ENCODE measurements around the gene SELL.
"Not testable (repeated sequence)": the region's sequence is repeated elsewhere in the genome, so short reads cannot be mapped to it uniquely, and the experiment has no call there.

Gene SELL

DNA sequence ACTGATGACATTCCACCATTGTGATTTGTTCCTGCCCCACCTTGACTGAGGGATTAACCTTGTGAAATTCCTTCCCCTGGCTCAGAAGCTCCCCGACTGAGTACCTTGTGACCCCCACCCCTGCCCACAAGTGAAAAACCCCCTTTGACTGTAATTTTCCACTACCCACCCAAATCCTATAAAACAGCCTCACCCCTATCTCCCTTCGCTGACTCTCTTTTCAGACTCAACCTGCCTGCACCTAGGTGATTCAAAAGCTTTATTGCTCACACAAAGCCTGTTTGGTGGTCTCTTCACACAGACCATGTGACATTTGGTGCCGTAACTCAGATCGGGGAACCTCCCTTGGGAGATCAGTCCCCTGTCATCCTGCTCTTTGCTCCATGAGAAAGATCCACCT, 28.3 kb downstream of the SELL start:
- not testable (repeated sequence) for H3K9me3 ChIP-seq (ENCODE audit: low read length); H3K4me1 ChIP-seq (ENCODE audit: insufficient read depth, low read length); H3K4me3 ChIP-seq (ENCODE audit: low read depth in 1 of 2, low read length in 2 of 2); H3K36me3 ChIP-seq (ENCODE audit: insufficient read depth, low read length); H3K27ac ChIP-seq (ENCODE audit: low read depth, low read length); H3K9ac ChIP-seq (ENCODE audit: low read length); H3K27me3 ChIP-seq (ENCODE audit: control insufficient read depth in 1 of 2, insufficient read depth in 2 of 2, low read length in 2 of 2)

DNA sequence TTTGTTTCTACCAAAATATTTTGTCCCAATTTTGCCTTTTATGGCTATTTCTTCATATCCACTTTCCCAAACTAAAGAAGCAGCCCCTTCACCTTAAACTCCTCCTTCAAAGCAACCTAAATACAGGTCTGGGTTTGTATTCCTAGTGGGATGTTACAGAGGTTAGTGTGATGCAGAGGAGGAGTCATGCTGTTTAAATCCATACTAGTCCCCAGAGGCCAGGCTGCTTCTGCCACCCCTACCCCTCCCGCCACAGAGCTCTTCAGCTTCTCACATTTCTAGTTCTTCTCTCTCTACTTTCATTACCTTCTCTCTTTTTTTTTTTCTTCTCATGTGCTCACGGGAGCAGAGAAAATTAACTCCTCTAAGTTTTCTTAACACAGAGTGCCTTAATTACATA, 29.3 kb downstream of the SELL start:
- Histone ChIP-seq H3K9me3 (ENCODE audit: low read length) (no peaks in the 10 kb centered on the region), H3K4me3 (ENCODE audit: low read depth in 1 of 2, low read length in 2 of 2) (no peak overlapping the region), H3K27ac (ENCODE audit: low read depth, low read length) (no peak overlapping the region), H3K9ac (ENCODE audit: low read length) (no peak overlapping the region), H3K36me3 (ENCODE audit: insufficient read depth, low read length) (no peaks in the 10 kb centered on the region), H3K27me3 (ENCODE audit: control insufficient read depth in 1 of 2, insufficient read depth in 2 of 2, low read length in 2 of 2) (no peaks in the 10 kb centered on the region), H3K4me1 (ENCODE audit: insufficient read depth, low read length) (no peaks in the 10 kb centered on the region)

DNA sequence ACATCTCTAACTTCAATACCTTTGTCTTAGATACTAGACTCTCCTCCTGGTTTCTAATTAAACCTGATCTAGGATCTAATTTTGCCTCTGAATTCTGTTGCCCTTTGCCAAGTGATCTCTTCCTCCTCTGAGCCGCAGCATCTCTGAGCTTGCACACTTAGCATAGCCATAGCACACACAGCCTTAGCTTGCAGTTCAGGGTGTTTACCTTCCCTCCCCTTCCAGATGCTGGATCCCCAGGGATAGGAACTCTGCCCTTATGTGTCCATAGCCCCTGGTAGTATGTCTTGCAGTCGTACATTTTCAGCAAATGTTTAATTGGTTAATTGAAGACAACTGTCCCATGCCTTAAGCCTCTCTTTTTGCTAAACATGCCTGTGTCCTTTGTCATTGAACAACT, 30.3 kb downstream of the SELL start:
- no peaks in the 10 kb centered on the region for H3K27me3 ChIP-seq (ENCODE audit: control insufficient read depth in 1 of 2, insufficient read depth in 2 of 2, low read length in 2 of 2)
- H3K27ac ChIP-seq (ENCODE audit: low read depth, low read length) = no peak overlapping the region
- H3K4me3 ChIP-seq (ENCODE audit: low read depth in 1 of 2, low read length in 2 of 2) = no peak overlapping the region
- no peaks in the 10 kb centered on the region for H3K9me3 ChIP-seq (ENCODE audit: low read length)
- H3K36me3 ChIP-seq (ENCODE audit: insufficient read depth, low read length) = no peaks in the 10 kb centered on the region
- no peak overlapping the region for H3K9ac ChIP-seq (ENCODE audit: low read length)
- no peaks in the 10 kb centered on the region for H3K4me1 ChIP-seq (ENCODE audit: insufficient read depth, low read length)

DNA sequence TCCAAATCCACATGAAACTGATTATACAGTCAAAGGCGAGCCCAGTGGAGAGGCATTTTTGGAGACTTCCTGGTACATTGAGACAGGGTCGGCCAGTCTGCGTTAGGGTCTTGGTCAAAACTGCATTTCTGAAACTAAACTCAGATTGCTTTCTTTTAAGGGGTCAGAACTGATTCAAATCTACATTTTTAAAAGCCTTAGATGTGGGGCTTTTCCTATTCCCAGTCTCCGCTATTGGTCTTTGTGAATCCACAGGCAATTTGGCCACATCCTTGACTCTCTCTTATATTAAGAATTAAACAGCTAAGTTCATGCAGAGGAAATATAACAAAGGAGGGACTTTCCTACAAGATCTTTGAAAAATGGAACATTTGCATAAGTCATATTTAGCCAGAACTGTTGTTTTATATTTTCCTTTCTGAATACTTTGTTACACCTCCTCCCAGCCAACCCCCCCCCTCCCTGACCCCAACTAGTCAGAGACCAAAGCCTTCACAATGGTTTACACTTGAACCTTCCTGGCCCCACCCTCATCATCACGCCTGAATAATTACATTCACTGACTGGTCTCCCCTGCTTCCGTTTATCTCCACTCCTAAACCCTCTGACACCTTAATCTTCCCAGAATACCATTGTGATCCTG, 30.9 kb downstream of the SELL start:
- no peaks in the 10 kb centered on the region for H3K9me3 ChIP-seq (ENCODE audit: low read length)
- no peak overlapping the region for H3K27ac ChIP-seq (ENCODE audit: low read depth, low read length)
- no peak overlapping the region for H3K4me3 ChIP-seq (ENCODE audit: low read depth in 1 of 2, low read length in 2 of 2)
- no peaks in the 10 kb centered on the region for H3K27me3 ChIP-seq (ENCODE audit: control insufficient read depth in 1 of 2, insufficient read depth in 2 of 2, low read length in 2 of 2)
- no peaks in the 10 kb centered on the region for H3K4me1 ChIP-seq (ENCODE audit: insufficient read depth, low read length)
- H3K36me3 ChIP-seq (ENCODE audit: insufficient read depth, low read length) = no peaks in the 10 kb centered on the region
- H3K9ac ChIP-seq (ENCODE audit: low read length) = no peak overlapping the region

DNA sequence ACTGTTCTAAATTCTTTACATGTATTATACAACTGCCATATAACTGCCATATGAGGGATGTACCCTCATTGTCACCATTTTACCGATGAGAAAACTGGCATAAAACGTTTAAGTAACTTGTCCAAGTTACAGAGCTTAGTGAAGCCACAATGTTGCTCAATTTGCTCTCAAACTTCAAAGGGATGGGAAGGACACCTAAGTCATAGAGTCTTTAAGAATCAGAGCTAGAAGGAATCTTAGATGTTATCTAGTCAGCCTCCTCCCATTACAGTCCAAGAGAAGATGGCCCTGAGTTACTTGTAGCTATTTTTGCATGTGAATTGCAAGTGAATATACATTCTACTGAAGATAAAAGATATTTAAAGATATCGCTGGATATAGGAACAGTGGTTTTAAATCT, 31.7 kb downstream of the SELL start:
- H3K4me1 ChIP-seq (ENCODE audit: insufficient read depth, low read length) = no peaks in the 10 kb centered on the region
- H3K36me3 ChIP-seq (ENCODE audit: insufficient read depth, low read length) = no peaks in the 10 kb centered on the region
- H3K9me3 ChIP-seq (ENCODE audit: low read length) = no peaks in the 10 kb centered on the region
- H3K4me3 ChIP-seq (ENCODE audit: low read depth in 1 of 2, low read length in 2 of 2) = no peak overlapping the region
- no peak overlapping the region for H3K27ac ChIP-seq (ENCODE audit: low read depth, low read length)
- no peak overlapping the region for H3K9ac ChIP-seq (ENCODE audit: low read length)
- no peaks in the 10 kb centered on the region for H3K27me3 ChIP-seq (ENCODE audit: control insufficient read depth in 1 of 2, insufficient read depth in 2 of 2, low read length in 2 of 2)

DNA sequence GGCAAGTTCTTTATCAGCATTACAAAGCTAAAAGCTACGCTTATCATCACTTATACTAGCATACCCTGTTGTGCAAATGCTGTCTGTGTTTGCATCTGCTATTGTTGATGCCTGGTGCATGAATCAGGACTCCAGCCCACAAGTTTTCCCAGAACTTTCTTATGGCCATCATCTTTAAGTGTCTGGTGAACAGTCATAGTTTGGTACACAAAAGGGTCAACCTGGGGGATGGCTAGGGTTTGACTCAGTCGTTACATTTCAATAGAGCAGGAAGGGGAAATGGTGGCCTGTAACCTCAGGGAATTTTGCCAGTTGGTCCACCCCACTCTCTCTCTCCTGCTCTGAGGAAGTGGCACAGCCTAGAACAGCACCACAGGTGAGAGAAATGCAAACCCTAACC, 35.4 kb downstream of the SELL start:
- no peaks in the 10 kb centered on the region for H3K4me1 ChIP-seq (ENCODE audit: insufficient read depth, low read length)
- no peak overlapping the region for H3K4me3 ChIP-seq (ENCODE audit: low read depth in 1 of 2, low read length in 2 of 2)
- no peak overlapping the region for H3K27ac ChIP-seq (ENCODE audit: low read depth, low read length)
- no peak overlapping the region for H3K9ac ChIP-seq (ENCODE audit: low read length)
- no peaks in the 10 kb centered on the region for H3K9me3 ChIP-seq (ENCODE audit: low read length)
- H3K36me3 ChIP-seq (ENCODE audit: insufficient read depth, low read length) = no peaks in the 10 kb centered on the region
- H3K27me3 ChIP-seq (ENCODE audit: control insufficient read depth in 1 of 2, insufficient read depth in 2 of 2, low read length in 2 of 2) = no peaks in the 10 kb centered on the region

DNA sequence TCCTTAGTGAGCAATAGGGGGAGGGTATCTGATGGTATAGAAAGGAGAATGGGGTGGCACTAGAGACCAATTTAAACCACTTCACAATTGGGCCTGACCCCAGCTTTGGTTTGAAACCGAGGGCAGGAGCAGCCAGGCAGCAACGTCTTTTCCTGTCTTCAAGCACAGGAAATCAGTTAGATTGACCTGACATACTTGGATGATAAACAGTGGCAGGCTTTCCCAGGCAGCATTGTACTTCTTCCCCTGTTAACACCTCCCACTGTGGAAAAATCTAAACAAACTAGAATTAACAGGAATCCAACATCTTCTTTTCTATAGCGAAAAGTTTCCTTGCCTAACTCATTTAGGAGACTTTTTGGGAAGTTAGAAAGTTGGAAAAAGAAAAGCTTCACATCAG, 40.6 kb downstream of the SELL start:
- Histone ChIP-seq H3K9me3 (ENCODE audit: low read length) (no peaks in the 10 kb centered on the region), H3K27me3 (ENCODE audit: control insufficient read depth in 1 of 2, insufficient read depth in 2 of 2, low read length in 2 of 2) (no peaks in the 10 kb centered on the region), H3K9ac (ENCODE audit: low read length) (no peak overlapping the region), H3K4me1 (ENCODE audit: insufficient read depth, low read length) (no peaks in the 10 kb centered on the region), H3K4me3 (ENCODE audit: low read depth in 1 of 2, low read length in 2 of 2) (no peak overlapping the region), H3K36me3 (ENCODE audit: insufficient read depth, low read length) (no peaks in the 10 kb centered on the region), H3K27ac (ENCODE audit: low read depth, low read length) (no peak overlapping the region)

DNA sequence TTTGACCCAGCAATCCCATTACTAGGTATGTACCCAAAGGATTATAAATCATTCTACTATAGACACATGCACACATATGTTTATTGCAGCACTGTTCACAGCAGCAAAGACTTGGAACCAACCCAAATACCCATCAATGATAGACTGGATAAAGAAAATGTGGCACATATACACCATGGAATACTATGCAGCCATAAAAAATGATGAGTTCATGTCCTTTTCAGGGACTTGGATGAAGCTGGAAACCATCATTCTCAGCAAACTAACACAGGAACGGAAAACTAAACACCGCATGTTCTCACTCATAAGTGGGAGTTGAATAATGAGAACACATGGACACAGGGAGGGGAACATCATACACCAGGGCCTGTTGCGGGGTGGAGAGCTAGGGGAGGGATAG, 41.2 kb downstream of the SELL start:
- not testable (repeated sequence) for H3K4me1 ChIP-seq (ENCODE audit: insufficient read depth, low read length); H3K4me3 ChIP-seq (ENCODE audit: low read depth in 1 of 2, low read length in 2 of 2); H3K9me3 ChIP-seq (ENCODE audit: low read length); H3K27ac ChIP-seq (ENCODE audit: low read depth, low read length); H3K9ac ChIP-seq (ENCODE audit: low read length); H3K27me3 ChIP-seq (ENCODE audit: control insufficient read depth in 1 of 2, insufficient read depth in 2 of 2, low read length in 2 of 2); H3K36me3 ChIP-seq (ENCODE audit: insufficient read depth, low read length)

DNA sequence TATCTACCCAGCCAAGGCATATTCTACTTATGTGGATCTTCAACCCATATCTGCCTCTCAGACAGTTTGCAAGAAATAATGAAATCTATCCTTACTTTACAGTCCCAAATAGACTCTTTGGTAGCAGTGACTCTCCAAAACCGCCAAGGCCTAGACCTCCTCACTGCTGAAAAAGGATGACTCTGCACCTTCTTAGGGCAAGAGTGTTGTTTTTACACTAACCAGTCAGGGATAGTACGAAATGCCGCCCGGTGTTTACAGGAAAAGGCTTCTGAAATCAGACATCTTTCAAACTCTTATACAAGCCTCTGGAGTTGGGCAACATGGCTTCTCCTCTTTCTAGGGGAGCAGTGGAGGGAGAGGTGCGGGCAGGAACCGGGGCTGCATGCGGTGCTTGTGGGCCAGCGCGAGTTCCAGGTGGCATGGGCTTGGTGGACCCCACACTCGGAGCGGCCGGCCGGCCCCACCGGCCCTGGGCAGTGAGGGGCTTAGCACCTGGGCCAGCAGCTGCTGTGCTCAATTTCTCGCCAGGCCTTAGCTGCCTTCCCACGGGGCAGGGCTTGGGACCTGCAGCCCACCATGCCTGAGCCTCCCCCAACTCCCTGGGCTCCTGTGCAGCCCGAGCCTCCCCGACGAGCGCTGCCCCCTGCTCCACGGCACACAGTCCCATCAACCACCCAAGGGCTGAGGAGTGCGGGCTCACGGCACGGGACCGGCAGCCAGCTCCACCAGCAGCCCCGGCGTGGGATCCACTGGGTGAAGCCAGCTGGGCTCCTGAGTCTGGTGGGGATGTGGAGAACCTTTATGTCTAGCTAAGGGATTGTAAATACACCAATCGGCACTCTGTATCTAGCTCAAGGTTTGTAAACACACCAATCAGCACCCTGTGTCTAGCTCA, 43.5 kb downstream of the SELL start:
- not testable (repeated sequence) for H3K27ac ChIP-seq (ENCODE audit: low read depth, low read length); H3K36me3 ChIP-seq (ENCODE audit: insufficient read depth, low read length); H3K4me3 ChIP-seq (ENCODE audit: low read depth in 1 of 2, low read length in 2 of 2); H3K4me1 ChIP-seq (ENCODE audit: insufficient read depth, low read length); H3K9me3 ChIP-seq (ENCODE audit: low read length); H3K9ac ChIP-seq (ENCODE audit: low read length); H3K27me3 ChIP-seq (ENCODE audit: control insufficient read depth in 1 of 2, insufficient read depth in 2 of 2, low read length in 2 of 2)

DNA sequence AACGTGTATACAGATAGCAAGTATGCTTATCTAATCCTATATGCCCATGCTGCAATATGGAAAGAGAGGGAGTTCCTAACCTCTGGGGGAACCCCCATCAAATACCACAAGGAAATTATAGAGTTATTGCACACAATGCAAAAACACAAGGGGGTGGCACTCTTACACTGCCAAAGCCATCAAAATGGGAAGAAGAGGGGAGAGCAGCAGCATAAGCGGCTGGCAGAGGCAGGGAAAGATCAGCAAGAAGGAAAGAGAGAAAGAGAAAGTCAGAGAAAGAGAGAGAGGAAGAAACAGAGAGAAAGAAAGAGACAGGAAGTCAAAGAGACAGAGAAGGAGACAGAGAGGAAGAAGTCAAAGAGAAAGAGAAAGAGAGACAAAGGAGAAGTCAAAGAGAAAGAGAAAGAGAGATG, 44.2 kb downstream of the SELL start:
- not testable (repeated sequence) for H3K4me3 ChIP-seq (ENCODE audit: low read depth in 1 of 2, low read length in 2 of 2); H3K36me3 ChIP-seq (ENCODE audit: insufficient read depth, low read length); H3K27ac ChIP-seq (ENCODE audit: low read depth, low read length)

DNA sequence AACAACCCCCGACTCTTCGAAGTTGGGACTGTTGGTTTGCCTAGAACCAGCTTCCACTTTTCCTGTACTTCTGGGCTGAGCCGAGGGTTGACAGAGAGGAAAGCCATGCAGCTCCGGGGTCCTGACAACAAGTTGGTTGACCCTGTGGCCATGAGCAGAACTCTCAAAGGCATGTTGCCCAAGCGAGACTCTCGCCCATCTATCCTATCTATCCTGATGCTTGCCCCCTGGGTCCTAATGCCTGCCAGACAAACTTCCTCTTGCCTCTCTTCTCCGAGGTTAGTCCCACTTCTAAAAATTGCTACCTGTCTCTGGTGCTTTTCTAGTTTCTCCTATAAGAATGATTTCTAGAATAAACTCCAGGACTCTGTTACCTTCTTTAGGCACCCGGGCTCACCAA, 48.7 kb downstream of the SELL start:
- H3K36me3 ChIP-seq (ENCODE audit: insufficient read depth, low read length); H3K4me1 ChIP-seq (ENCODE audit: insufficient read depth, low read length); H3K27ac ChIP-seq (ENCODE audit: low read depth, low read length); H3K27me3 ChIP-seq (ENCODE audit: control insufficient read depth in 1 of 2, insufficient read depth in 2 of 2, low read length in 2 of 2); H3K9ac ChIP-seq (ENCODE audit: low read length); H3K4me3 ChIP-seq (ENCODE audit: low read depth in 1 of 2, low read length in 2 of 2); H3K9me3 ChIP-seq (ENCODE audit: low read length): not testable (repeated sequence)

More for the DNA sequence above, 44.2 kb downstream of the SELL start:
- not testable (repeated sequence) for H3K9ac ChIP-seq (ENCODE audit: low read length); H3K9me3 ChIP-seq (ENCODE audit: low read length); H3K27me3 ChIP-seq (ENCODE audit: control insufficient read depth in 1 of 2, insufficient read depth in 2 of 2, low read length in 2 of 2); H3K4me1 ChIP-seq (ENCODE audit: insufficient read depth, low read length)

DNA sequence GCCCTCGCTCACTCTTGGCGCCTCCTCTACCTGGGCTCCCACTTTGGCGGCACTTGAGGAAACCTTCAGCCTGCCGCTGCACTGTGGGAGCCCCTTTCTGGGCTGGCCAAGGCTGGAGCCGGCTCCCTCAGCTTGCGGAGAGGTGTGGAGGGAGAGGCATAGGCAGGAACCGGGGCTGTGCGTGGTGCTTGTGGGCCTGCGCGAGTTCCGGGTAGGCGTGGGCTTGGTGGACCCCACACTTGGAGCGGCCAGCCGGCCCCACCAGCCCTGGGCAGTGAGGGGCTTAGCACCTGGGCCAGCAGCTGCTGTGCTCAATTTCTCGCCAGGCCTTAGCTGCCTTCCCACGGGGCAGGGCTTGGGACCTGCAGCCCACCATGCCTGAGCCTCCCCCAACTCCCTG, 50.4 kb downstream of the SELL start:
- H3K9ac ChIP-seq (ENCODE audit: low read length); H3K4me1 ChIP-seq (ENCODE audit: insufficient read depth, low read length); H3K9me3 ChIP-seq (ENCODE audit: low read length); H3K36me3 ChIP-seq (ENCODE audit: insufficient read depth, low read length); H3K27me3 ChIP-seq (ENCODE audit: control insufficient read depth in 1 of 2, insufficient read depth in 2 of 2, low read length in 2 of 2); H3K27ac ChIP-seq (ENCODE audit: low read depth, low read length); H3K4me3 ChIP-seq (ENCODE audit: low read depth in 1 of 2, low read length in 2 of 2): not testable (repeated sequence)

All from muscle layer of colon (tissue), 2 donors.